HTERT RPE-1 (cell line): ENCODE results near the gene ABCD1.

Source experiments
- in situ Hi-C: fragments of 300-500 bp; cut with MboI; formaldehyde crosslinking; loops from 4 replicates; pipeline ENCODE4 v1.14.3; 2020; ENCODE audit warnings: low sequenced_read_pairs

Gene ABCD1

DNA sequence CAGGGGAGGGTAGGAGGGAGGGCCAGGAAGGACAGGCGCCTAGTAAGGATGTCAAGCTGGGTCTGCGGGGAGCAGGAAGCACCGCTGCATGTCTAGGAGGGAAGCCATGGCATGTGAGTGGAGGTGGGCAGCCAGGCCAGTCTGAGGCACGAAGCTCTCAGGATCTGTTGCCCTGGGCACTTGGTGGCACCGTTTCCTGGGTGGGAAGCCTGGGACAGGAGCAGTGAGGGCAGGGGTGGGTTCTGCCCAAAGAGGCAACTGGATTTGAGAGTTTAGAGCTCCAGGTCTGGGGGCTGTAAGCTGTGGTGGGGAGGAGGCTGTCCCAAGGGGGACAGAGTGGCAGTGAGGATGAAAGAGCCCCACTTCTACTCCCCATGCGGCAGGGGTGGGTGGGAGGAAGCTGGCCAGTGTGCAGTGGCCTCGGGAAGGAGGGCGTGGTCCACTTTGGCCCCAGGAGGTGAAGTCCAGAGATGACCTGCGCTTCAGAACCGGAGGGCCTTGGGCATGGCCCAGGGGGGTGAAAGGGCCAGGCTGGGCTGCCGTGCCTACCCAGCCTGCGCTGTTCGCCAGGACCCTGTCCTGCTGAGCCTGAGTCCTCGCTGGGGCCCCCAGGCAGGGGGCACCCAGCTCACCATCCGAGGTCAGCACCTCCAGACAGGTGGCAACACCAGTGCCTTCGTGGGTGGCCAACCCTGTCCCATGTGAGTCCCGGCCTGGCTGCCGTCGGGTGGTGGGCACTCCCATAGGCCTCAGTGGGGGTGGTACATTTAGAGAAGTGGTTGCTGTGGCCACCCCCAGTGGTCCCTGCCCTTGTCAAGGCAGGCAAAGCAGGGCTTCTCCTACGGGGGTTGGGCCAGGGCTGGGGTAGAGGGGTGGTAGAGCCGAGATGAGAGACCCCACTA, 47.9 kb downstream of the ABCD1 start:
- in situ Hi-C loops, result no loop called here

DNA sequence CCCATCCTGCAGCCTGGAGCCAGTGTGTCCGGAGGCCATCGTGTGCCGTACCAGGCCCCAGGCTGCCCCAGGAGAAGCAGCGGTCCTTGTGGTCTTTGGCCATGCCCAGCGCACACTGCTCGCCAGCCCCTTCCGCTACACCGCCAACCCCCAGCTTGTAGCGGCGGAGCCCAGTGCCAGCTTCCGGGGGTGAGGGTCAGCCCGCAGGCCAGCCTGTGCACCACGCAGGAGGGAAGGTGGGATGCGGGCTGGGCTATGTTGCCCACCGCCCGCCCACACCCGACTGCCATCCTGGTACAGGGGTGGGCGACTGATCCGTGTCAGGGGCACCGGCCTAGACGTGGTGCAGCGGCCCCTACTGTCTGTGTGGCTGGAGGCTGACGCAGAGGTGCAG, 48.6 kb downstream of the ABCD1 start:
- in situ Hi-C loops, result no loop called here

DNA sequence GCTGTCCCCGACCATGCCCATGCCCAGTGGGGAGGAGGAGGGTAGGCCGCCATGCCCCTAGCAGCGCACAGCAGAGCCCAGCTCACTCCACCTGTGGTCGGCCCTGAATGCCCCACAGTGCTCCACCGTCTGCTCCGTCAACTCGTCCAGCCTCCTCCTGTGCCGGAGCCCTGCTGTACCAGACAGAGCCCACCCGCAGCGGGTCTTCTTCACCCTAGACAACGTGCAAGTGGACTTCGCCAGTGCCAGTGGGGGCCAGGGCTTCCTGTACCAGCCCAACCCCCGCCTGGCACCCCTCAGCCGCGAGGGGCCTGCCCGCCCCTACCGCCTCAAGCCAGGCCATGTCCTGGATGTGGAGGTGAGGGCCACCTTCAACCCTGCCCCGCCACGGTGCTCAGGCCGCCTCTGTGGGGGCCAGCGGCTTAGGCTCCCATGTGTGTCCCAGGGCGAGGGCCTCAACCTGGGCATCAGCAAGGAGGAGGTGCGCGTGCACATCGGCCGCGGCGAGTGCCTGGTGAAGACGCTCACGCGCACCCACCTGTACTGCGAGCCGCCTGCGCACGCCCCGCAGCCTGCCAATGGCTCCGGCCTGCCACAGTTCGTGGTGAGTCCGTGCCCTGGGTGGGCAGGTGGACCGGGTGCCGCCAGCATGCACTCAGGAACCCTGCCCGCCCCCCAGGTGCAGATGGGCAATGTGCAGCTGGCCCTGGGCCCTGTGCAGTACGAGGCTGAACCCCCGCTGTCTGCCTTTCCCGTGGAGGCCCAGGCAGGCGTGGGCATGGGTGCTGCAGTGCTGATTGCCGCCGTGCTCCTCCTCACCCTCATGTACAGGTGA, 49.3 kb downstream of the ABCD1 start:
- in situ Hi-C loops, result no loop called here

DNA sequence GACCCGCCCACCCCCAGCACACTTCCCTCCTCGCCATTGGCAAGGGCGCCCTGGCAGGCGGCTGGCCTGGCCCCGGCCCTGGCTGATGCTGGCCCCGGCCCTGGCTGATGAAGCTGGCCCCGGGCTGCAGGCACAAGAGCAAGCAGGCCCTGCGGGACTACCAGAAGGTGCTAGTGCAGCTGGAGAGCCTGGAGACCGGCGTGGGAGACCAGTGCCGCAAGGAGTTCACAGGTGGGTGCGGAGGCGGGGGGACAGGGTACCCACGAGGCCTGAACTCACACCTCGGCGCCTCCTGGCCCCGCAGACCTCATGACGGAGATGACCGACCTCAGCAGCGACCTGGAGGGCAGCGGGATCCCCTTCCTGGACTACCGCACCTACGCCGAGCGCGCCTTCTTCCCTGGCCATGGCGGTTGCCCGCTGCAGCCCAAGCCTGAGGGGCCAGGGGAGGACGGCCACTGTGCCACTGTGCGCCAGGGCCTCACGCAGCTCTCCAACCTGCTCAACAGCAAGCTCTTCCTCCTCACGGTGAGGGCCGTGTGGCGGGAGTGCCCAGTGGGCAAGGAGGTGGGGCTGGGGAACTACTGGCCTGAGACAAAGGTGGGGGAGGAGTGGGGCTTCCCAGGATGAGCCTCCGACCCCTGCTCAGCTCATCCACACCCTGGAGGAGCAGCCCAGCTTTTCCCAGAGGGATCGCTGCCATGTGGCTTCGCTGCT, 50.1 kb downstream of the ABCD1 start:
- in situ Hi-C loops, result no loop called here

DNA sequence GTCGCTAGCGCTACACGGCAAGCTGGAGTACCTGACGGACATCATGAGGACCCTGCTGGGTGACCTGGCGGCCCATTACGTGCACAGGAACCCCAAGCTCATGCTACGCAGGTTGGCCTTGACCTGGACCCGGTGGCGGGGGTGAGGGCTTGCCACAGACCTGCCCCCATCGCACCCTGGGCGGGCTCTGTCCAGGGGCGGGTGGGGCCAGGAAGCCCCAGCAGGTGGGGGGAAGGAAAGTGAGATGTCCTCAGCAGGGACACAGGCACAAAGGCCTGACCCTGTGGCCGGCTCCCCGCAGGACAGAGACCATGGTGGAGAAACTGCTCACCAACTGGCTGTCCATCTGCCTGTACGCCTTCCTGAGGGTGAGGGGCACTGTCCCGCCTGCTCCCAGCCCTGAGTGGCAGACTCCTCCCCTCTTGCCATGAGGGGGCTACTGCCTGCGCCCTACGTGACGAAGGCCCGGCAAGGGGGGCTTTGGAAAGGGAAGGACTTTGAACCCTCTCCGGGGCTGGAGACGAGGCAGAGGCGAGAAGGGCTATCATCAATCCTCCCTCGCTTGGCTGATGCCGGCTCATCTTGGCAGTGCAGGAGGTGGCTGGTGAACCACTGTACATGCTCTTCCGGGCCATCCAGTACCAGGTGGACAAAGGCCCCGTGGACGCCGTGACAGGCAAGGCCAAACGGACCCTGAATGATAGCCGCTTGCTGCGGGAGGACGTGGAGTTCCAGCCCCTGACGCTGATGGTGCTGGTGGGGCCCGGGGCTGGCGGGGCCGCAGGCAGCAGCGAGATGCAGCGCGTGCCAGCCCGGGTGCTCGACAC, 50.9 kb downstream of the ABCD1 start:
- in situ Hi-C loops, result no loop called here

DNA sequence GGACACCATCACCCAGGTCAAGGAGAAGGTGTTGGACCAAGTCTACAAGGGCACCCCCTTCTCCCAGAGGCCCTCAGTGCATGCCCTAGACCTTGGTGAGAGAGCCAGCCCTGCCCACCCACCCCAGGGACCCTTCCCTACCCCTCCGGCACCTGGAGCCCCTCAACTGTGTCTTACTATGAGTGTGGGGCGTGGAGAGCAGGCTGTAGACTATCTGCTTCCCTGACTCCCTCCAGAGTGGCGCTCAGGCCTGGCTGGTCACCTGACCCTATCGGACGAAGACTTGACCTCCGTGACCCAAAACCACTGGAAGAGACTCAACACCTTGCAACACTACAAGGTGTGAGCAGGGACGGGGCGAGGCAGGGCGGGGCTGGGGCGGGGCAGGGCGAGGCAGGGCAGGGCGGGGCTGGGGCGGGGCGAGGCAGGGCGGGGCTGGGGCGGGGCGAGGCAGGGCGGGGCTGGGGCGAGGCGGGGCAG, 51.5 kb downstream of the ABCD1 start:
- in situ Hi-C loops, result no loop called here

DNA sequence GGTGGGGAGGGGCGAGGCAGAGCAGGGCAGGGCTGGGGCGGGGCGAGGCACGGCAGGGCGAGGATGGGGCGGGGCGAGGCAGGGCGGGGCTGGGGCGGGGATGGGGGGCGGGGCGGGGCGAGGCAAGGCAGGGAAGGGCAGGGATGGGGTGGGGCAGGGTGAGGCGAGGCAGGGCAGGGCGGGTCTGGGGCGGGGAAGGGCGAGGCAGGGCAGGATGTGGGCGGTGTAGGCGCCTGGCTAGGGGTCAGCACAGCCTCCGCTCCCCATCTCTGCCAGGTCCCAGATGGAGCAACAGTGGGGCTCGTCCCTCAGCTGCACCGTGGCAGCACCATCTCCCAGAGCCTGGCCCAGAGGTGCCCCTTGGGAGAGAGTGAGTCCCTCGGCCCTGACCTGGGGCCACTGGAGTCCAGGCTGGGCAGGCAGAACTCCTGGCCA, 52.0 kb downstream of the ABCD1 start:
- in situ Hi-C loops, result no loop called here

DNA sequence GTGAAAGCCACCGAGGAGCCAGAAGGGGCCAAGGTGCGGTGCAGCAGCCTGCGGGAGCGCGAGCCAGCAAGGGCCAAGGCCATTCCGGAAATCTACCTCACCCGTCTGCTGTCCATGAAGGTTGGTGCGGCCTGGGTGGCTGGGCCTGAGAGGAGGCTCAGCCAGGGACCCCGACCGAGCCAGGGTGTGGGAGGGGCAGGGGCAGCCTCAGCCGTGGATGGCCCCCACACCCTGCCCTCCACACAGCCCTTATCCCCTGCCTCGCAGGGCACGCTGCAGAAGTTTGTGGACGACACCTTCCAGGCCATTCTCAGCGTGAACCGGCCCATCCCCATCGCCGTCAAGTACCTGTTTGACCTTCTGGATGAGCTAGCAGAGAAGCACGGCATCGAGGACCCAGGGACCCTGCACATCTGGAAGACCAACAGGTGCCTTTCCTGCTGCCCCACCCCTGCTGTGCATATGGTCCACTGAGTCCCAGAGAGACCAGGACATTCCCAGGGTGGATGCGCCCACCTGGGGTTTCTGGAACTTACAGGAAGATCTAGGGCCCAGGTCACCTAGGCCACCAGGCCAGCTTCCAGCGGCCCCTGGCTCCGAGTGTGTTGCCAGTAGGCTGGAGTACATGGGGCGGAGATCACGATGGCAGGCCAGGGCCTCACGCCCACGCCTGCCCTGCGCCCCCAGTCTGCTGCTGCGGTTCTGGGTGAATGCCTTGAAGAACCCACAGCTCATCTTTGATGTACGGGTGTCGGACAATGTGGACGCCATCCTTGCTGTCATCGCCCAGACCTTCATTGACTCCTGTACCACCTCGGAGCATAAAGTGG, 52.8 kb downstream of the ABCD1 start:
- in situ Hi-C loops, result no loop called here

DNA sequence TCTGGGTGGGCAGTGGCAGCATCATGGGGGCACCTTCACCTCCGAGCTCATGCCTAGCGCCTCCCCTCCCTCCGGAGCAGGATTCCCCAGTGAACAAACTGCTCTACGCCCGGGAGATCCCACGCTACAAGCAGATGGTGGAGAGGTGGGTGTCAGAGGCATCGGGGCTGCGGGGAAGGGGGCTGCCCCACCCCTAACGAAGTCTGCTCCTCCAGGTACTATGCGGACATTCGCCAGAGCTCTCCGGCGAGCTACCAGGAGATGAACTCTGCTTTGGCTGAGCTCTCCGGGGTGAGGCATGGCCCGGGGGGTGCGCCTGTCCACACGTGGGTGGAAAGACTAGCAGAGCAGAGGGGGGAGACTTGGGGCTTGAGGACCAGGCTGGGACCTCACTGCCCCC, 53.5 kb downstream of the ABCD1 start:
- in situ Hi-C loops, result no loop called here

DNA sequence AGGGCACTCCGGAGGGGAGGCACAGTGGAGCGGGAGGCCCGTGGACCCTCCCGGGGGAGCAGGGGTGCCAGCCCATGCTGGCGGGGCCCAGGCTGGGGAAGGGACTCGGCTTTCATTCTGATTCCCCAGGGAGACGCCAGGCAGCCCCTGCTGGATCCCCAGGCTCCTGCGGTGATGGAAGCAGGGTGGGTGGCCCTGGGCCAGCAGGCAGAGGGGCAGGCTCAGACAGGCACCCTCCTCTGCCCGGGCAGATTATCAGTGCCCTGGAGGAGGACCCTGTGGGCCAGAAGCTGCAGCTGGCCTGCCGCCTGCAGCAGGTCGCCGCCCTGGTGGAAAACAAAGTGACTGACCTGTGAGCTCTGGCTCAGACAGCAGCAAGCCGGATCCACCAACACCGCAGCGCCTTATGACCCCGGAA, 54.0 kb downstream of the ABCD1 start:
- in situ Hi-C loops, result no loop called here

DNA sequence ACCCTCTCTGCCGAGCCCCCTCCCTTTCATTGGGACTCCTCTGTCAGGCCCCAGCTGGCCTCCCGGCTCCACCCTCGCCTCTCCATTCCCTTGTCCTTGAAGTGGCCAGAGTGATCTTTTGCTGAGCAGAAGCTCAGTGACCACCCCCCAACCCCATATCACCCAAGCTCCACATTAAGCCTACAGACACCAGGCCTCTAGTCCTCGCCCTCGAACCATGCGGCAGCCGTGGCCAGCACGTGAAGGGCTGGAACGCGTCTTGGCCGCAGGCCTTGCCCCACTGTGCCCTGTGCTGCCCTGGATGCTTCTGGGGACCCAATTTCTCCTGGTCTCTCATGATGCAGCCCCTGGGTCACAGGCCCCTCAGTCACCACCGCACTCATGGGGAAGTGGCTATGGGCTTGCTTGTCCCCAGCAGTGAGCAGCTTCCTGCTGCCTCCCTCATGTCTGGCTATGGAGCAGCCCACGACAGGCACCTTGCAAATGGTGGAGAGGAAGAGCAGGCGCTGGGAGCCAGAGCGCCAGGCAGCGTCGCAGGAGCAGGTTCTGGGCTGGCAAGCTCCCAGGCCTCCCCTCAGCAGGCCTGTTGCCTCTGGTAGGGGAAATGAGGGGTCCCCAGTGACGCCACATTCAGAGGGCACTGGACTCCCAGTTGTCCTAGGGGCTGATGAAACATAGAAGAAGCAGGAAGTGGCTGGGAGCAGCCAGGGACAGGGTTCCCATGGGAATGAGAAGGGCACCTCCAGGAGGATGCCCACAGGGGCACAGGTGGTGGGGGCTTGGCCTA, 55.4 kb downstream of the ABCD1 start:
- in situ Hi-C loops, result no loop called here

DNA sequence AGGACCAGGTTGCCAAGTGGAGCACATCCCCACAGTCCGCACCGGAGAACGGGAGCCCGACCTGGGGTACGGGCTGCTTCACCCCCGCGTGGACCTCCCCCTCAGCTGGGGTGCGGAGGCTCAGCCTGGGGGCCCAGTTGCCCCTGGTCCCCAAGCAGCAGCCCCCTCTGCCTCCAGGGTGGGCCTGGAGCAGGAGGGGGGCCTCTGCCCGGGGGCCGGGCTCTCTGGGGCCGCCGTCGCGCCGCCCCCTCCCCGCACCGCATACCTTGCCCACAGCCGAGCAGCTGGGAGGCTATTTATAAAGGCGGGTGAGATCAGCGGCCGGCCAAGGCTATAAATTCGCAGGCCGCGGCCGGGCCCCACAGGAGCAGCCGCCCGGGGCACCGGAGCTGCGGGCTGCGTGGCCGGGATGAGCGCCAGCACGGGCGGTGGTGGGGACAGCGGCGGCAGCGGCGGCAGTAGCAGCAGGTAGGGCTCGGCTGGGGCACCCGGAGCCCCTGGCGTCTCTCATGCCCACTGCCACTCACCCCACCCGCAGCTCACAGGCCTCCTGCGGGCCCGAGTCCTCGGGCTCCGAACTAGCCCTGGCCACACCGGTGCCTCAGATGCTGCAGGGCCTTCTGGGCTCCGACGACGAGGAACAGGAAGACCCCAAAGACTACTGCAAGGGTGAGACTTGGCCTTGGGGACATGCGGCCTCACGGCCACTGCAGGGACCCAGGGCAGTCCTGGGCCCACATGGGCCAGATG, 56.2 kb downstream of the ABCD1 start, which contains the start of gene SRPK3:
Gene SRPK3, plus strand, starts transcription at position 364 of the 750 bp plus-strand sequence. Its CDS starts 46 bp downstream, at position 410.
- in situ Hi-C loops, result no loop called here

DNA sequence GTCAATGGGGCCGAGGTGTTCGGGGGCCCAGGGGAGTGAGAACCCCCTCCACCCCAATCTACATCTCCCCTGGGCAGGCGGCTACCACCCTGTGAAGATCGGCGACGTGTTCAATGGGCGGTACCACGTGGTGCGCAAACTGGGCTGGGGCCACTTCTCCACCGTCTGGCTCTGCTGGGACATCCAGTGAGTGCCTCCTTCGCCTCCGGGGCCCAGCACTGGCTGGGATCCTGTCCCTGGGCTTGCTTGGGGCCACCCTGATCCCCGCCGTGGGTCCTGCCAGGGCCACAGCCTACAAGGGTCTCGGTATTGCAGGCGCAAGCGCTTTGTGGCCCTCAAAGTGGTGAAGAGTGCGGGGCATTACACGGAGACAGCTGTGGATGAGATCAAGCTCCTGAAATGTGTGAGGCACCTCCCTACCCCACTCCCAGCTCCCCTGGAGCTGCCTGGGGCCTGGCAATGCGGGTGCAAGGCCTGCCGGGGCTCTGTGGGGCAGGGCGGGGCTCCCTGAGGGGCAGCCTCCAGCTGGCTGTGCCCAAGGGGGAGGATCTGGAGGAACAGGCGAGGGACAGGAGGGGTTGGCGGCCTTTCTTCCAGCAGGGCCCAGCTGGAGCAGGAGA, 56.9 kb downstream of the ABCD1 start:
- in situ Hi-C loops, result no loop called here

DNA sequence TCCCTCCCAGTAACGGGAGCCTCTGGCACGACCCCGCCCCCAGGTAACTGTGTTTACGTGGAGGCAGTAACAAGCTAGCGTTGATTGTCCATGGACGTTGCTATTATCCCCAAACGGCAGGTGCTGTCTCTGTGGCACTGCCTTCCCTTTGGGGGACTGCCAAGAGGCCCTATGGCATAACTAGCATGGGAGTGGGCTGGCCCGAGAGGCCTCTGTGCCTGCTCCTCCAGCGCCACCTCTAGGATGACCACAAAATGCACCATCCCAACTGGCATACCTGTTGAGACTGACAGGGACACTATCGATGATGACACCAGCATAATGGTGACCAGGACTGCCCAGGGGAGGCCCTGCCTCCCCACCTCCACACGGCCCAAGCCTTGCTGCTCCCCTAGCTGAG, 57.7 kb downstream of the ABCD1 start:
- in situ Hi-C loops, result no loop called here

DNA sequence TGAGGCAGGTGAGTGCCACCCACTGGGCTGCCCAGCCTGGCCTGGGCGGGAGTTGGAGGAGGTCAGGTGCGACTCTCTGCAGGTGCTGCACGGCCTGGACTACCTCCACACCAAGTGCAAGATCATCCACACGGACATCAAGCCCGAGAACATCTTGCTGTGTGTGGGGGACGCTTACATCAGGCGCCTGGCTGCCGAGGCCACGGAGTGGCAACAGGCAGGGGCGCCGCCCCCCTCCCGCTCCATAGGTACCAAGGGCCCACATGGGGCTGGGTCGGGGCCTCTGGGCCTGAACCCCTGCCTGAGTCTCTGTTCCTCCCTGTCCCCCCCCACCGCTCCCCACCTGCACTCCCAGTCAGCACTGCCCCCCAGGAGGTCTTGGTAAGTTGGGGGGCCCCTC, 58.2 kb downstream of the ABCD1 start:
- in situ Hi-C loops, result no loop called here

DNA sequence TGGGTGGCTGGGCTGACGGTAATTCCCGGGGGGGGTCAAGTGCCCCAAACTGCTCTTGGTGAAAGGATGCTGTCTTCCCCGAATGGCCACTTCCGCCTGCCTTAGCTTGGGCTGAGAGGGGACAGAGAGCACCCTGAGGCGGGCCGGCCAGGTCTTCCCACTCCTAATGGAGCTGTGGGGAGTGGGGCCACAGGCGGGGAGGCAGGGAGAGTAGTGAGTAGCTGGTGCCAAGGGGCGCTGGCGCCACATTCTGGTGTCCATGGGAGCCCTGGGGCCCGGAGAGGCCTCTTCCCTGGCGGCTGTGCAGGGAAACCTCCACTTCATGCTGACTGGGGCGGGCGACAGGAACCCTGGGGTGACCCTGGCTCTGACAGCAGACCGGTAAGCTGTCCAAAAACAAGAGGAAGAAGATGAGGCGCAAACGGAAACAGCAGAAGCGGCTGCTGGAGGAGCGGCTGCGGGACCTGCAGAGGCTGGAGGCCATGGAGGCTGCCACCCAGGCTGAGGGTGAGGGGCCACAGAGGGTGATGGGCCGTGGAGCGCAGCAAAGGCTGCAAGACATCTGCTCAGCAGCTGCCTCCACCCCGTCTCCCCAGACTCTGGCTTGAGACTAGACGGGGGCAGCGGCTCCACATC, 58.8 kb downstream of the ABCD1 start:
- in situ Hi-C loops, result no loop called here
